H1 (cell line): ENCODE measurements around the gene DENND5B. TPM values are rescaled to one million over a fixed set of nuclear protein-coding genes. Genes with fewer than 3 reads are reported as not detected.

Source experiments
- CTCF ChIA-PET: fragments of 300-600 bp; sonication (Branson Sonifier 250); formaldehyde crosslinking; loops from one replicate; lab custom pipeline; 2021; ENCODE audit not compliant: partially characterized antibody; lab: Charles Lee
- POLR2A ChIA-PET: fragments of 300-600 bp; sonication (Branson Sonifier 250); formaldehyde crosslinking; loops from one replicate; lab custom pipeline; 2021; ENCODE audit warnings: inconsistent platforms; ENCODE audit not compliant: partially characterized antibody; lab: Charles Lee
- DNase-seq, 2 experiments: peaks; one replicate each; pipeline versions ENCODE4 v3.0.0 to v3.0.0-alpha.2; 2010 to 2022; ENCODE audit warnings: low spot score in 2 of 2, low read depth in 1 of 2, mixed read lengths in 1 of 2
- FAIRE-seq: peaks from 2 replicates; lab custom pipeline; 2011; peaks lifted over from hg19 to GRCh38; lab: Jason Lieb, UNC
- H2AFZ ChIP-seq: 2 replicates; pipeline ENCODE4 v1.8.1; 2012; ENCODE audit warnings: low read length, inconsistent platforms
- H2AK5ac ChIP-seq: 2 replicates; pipeline ENCODE4 v1.6.1; 2013; ENCODE audit warnings: low read depth, low read length
- H2BK120ac ChIP-seq: replicated peaks from 2 replicates; pipeline ENCODE3; 2013; ENCODE audit warnings: low read depth, low read length, inconsistent platforms
- H2BK12ac ChIP-seq: 2 replicates; pipeline ENCODE4 v1.6.1; 2013; ENCODE audit warnings: low read depth, low read length
- H2BK15ac ChIP-seq: 2 replicates; pipeline ENCODE4 v1.6.1; 2013; ENCODE audit warnings: low read length
- H2BK20ac ChIP-seq: 2 replicates; pipeline ENCODE4 v1.6.1; 2013; ENCODE audit warnings: low read length
- H2BK5ac ChIP-seq: 2 replicates; pipeline ENCODE4 v1.6.1; 2013; ENCODE audit warnings: low read depth, low read length
- H3K14ac ChIP-seq: 2 replicates; pipeline ENCODE4 v1.6.1; 2013; ENCODE audit warnings: inconsistent platforms; ENCODE audit not compliant: insufficient read length
- H3K18ac ChIP-seq: 2 replicates; pipeline ENCODE4 v1.6.1; 2013; ENCODE audit warnings: low read length; ENCODE audit errors: extremely low read depth
- H3K23ac ChIP-seq: 2 replicates; pipeline ENCODE4 v1.6.1; 2013; ENCODE audit warnings: inconsistent platforms; ENCODE audit not compliant: insufficient read length
- H3K23me2 ChIP-seq: 2 replicates; pipeline ENCODE4 v1.6.1; 2013; ENCODE audit warnings: low read depth, low read length
- H3K27ac ChIP-seq: 2 replicates; pipeline ENCODE4 v1.6.1; 2011; ENCODE audit warnings: low read depth, low read length, inconsistent platforms
- H3K27me3 ChIP-seq, 4 experiments: replicated peaks in 1 of 4; 1 replicate in 1 of 4; 2 replicates in 3 of 4; pipeline versions ENCODE4 v1.6.1 to v1.8.1; 2011 to 2013; ENCODE audit warnings: low read length in 3 of 4, mild to moderate bottlenecking in 3 of 4, inconsistent platforms in 2 of 4, mixed read lengths in 2 of 4, moderate library complexity in 1 of 4; ENCODE audit not compliant: control insufficient read depth in 3 of 4, insufficient read depth in 3 of 4; ENCODE audit errors: extremely low read depth in 1 of 4
- H3K36me3 ChIP-seq, 4 experiments: 2 replicates each; pipeline versions ENCODE4 v1.6.1 to v1.8.1; 2011 to 2013; ENCODE audit warnings: mild to moderate bottlenecking in 4 of 4, low read length in 3 of 4, moderate library complexity in 2 of 4, control low read depth in 1 of 4, inconsistent platforms in 1 of 4; ENCODE audit not compliant: insufficient read depth in 4 of 4, control insufficient read depth in 2 of 4
- H3K4ac ChIP-seq: replicated peaks from 2 replicates; pipeline ENCODE3; 2013; ENCODE audit warnings: low read length, low read depth, mixed read lengths, inconsistent platforms; ENCODE audit not compliant: insufficient read length
- H3K4me1 ChIP-seq, 4 experiments: replicated peaks in 1 of 4; 1 replicate in 1 of 4; 2 replicates in 3 of 4; pipeline versions ENCODE4 v1.6.1 to v1.8.1; 2011 to 2013; ENCODE audit warnings: low read length in 3 of 4, inconsistent platforms in 2 of 4, mixed read lengths in 1 of 4; ENCODE audit not compliant: insufficient read depth in 4 of 4, control insufficient read depth in 3 of 4
- H3K4me2 ChIP-seq, 2 experiments: 2 replicates each; pipeline versions ENCODE4 v1.6.1 to v1.8.1; 2011 to 2013; ENCODE audit warnings: low read depth in 2 of 2, low read length in 2 of 2, control low read depth in 1 of 2, inconsistent platforms in 1 of 2, mild to moderate bottlenecking in 1 of 2; ENCODE audit not compliant: insufficient read depth in 1 of 2
- H3K4me3 ChIP-seq, 4 experiments: fragments of 200-600, 300-600 bp in 1 of 4; sonication (generic), shearing (Covaris generic), sonication (Bioruptor Twin) in 1 of 4; 2 replicates each; pipeline versions ENCODE4 v1.5.1 to v1.8.1; 2011 to 2016; ENCODE audit warnings: low read length in 4 of 4, low read depth in 3 of 4, control low read depth in 2 of 4, inconsistent platforms in 2 of 4, mild to moderate bottlenecking in 2 of 4, mixed read lengths in 1 of 4, moderate library complexity in 1 of 4; ENCODE audit not compliant: insufficient read depth in 2 of 4; ENCODE audit errors: extremely low read depth in 1 of 4
- H3K56ac ChIP-seq: replicated peaks from 2 replicates; pipeline ENCODE3; 2013; ENCODE audit warnings: low read depth, mild to moderate bottlenecking, mixed read lengths, low read length, inconsistent platforms; ENCODE audit not compliant: insufficient read length
- H3K79me1 ChIP-seq: 2 replicates; pipeline ENCODE4 v1.6.1; 2013; ENCODE audit warnings: low read depth, low read length, control low read depth
- H3K79me2 ChIP-seq, 2 experiments: 2 replicates each; pipeline versions ENCODE4 v1.6.1 to v1.8.1; 2012 to 2013; ENCODE audit warnings: low read length in 2 of 2, mild to moderate bottlenecking in 2 of 2, inconsistent platforms in 1 of 2; ENCODE audit not compliant: insufficient read depth in 2 of 2, control insufficient read depth in 1 of 2
- H3K9ac ChIP-seq, 4 experiments: replicated peaks in 1 of 4; 1 replicate in 1 of 4; 2 replicates in 3 of 4; pipeline versions ENCODE4 v1.6.1 to v1.8.1; 2011 to 2013; ENCODE audit warnings: low read depth in 3 of 4, low read length in 3 of 4, control low read depth in 2 of 4, mild to moderate bottlenecking in 2 of 4, moderate library complexity in 2 of 4, inconsistent platforms in 1 of 4; ENCODE audit errors: extremely low read depth in 1 of 4
- H3K9me3 ChIP-seq, 2 experiments: 2 replicates each; pipeline versions ENCODE4 v1.6.1 to v1.8.1; 2012 to 2013; ENCODE audit warnings: mild to moderate bottlenecking in 2 of 2, moderate library complexity in 2 of 2, control low read depth in 1 of 2, inconsistent platforms in 1 of 2, low read depth in 1 of 2, low read length in 1 of 2, mixed read lengths in 1 of 2; ENCODE audit not compliant: insufficient read depth in 2 of 2
- H4K20me1 ChIP-seq, 2 experiments: replicated peaks in 1 of 2; 2 replicates each; pipeline versions ENCODE3 to v1.8.1; 2011 to 2013; ENCODE audit warnings: inconsistent platforms in 2 of 2, low read length in 2 of 2, mild to moderate bottlenecking in 1 of 2; ENCODE audit not compliant: insufficient read depth in 2 of 2, control insufficient read depth in 1 of 2
- H4K5ac ChIP-seq: 2 replicates; pipeline ENCODE4 v1.6.1; 2013; ENCODE audit warnings: low read length, low read depth, mixed read lengths, inconsistent platforms; ENCODE audit not compliant: insufficient read length
- H4K8ac ChIP-seq: 2 replicates; pipeline ENCODE4 v1.8.0; 2013; ENCODE audit warnings: mild to moderate bottlenecking, moderate library complexity, low read length, inconsistent platforms; ENCODE audit not compliant: insufficient read depth; ENCODE audit errors: extremely low read depth
- H4K91ac ChIP-seq: replicated peaks from 2 replicates; pipeline ENCODE3; 2013; ENCODE audit warnings: low read length, mixed read lengths, inconsistent platforms; ENCODE audit not compliant: insufficient read length
- ASH2L ChIP-seq: fragments of 200-600, 300-600 bp; sonication (generic); IDR thresholded peaks from one replicate; pipeline ENCODE4 v1.7.1; 2017; ENCODE audit warnings: low read length
- ATF3 ChIP-seq: IDR thresholded peaks from 2 replicates; pipeline ENCODE4 v1.6.1; 2011; ENCODE audit warnings: low read depth, mild to moderate bottlenecking, low read length; ENCODE audit not compliant: insufficient read depth
- BCL11A ChIP-seq, 2 experiments: IDR thresholded peaks; one replicate each; pipeline ENCODE4 v1.6.1; 2011; ENCODE audit warnings: low read depth in 2 of 2, low read length in 2 of 2, mild to moderate bottlenecking in 2 of 2
- CEBPB ChIP-seq: IDR thresholded peaks from 2 replicates; pipeline ENCODE4 v1.6.1; 2012; ENCODE audit warnings: low read depth, low read length
- EGR1 ChIP-seq: IDR thresholded peaks from 2 replicates; pipeline ENCODE4 v1.6.1; 2011; ENCODE audit warnings: low read depth, low read length, borderline replicate concordance
- GABPA ChIP-seq: IDR thresholded peaks from 2 replicates; pipeline ENCODE4 v1.6.1; 2011; ENCODE audit warnings: mild to moderate bottlenecking, low read length, moderate library complexity, borderline replicate concordance; ENCODE audit not compliant: insufficient read depth
- HDAC2 ChIP-seq, 2 experiments: fragments of 300-600 bp in 1 of 2; sonication (generic) in 1 of 2; IDR thresholded peaks; 2 replicates each; pipeline ENCODE4 v1.6.1; 2011 to 2012; ENCODE audit warnings: low read depth in 2 of 2, low read length in 2 of 2, mild to moderate bottlenecking in 2 of 2, moderate library complexity in 2 of 2, borderline replicate concordance in 1 of 2, inconsistent platforms in 1 of 2
- JUND ChIP-seq: IDR thresholded peaks from 2 replicates; pipeline ENCODE4 v1.6.1; 2011; ENCODE audit warnings: mild to moderate bottlenecking, improper control_type of control experiment, low read length
- SIRT6 ChIP-seq: IDR thresholded peaks from one replicate; pipeline ENCODE4 v1.7.1; 2012; ENCODE audit warnings: low read length, inconsistent platforms
- WGBS, 2 experiments: shearing (Covaris generic) in 1 of 2; methylation state at CpG; one replicate each; pipeline versions ENCODE4 v1.1.6 to v1.1.7; 2013 to 2015; ENCODE audit warnings: low lambda C conversion rate in 2 of 2, mixed read lengths in 2 of 2, inconsistent platforms in 1 of 2, low coverage in 1 of 2, missing lambda C conversion rate in 1 of 2; ENCODE audit not compliant: insufficient replicate concordance in 2 of 2, insufficient coverage in 1 of 2, insufficient read length in 1 of 2; ENCODE audit errors: extremely low coverage in 1 of 2, missing lambda C conversion rate in 1 of 2; 5-methylcytosine and 5-hydroxymethylcytosine counted together
- polyA plus RNA-seq, 7 experiments: library from polyadenylated mRNA; depleted of rRNA in 3 of 7; stranded (reverse) in 5 of 7; unstranded in 2 of 7; fragments of >200 nt in 5 of 7; fragments of 200-250 nt in 2 of 7; gene quantifications; 1 replicate in 5 of 7; 2 replicates in 1 of 7; 4 replicates in 1 of 7; pipeline versions ENCODE4 v1.2.1 to v1.2.3, GENCODE V29; 2011 to 2013; ENCODE audit warnings: missing spikeins in 2 of 7, mixed read lengths in 2 of 7
- total RNA-seq: library from RNA; stranded (reverse); fragmentation: NEBNext Ultra II Directional; extraction: Animal tissue kit (Norgen Biotek cat#: 25700); gene quantifications from 2 replicates; pipeline ENCODE4 v1.2.1, GENCODE V29; 2021

Gene DENND5B
- total and polyA plus RNA-seq, 2 of the 8 experiments (the other 6 are each of a cell fraction or from before 2014, with no cell fraction given), result 13.4 to 20.2 TPM

- TF ChIP-seq CEBPB (no peak), ATF3 (no peak), JUND (no peak), BCL11A (IDR thresholded peaks at IDR 0.05; ENCODE audit: low read depth in 2 of 2, low read length in 2 of 2) (no peak), GABPA (no peak), EGR1 (no peak), HDAC2 (IDR thresholded peaks at IDR 0.05; ENCODE audit: borderline replicate concordance in 1 of 2, low read depth in 2 of 2, low read length in 2 of 2) (no peak), ASH2L (no peak), SIRT6 (no peak)
- no peak overlapping the region for H2AFZ ChIP-seq
- no peak overlapping the region for H3K9ac ChIP-seq
- H2AK5ac ChIP-seq, result no peak overlapping the region
- H3K27ac ChIP-seq, result no peak overlapping the region
- H3K27me3 ChIP-seq, result no peaks in the 10 kb centered on the region
- no peaks in the 10 kb centered on the region for H3K79me1 ChIP-seq
- H3K4ac ChIP-seq, result no peak overlapping the region
- H3K18ac ChIP-seq, result no peak overlapping the region
- 89% methylated on average over 4 of the region's 4 CpGs; no CpG with 5 or more reads in 1 of the 2 experiments for WGBS, 2 experiments
- H3K23me2 ChIP-seq, result no peaks in the 10 kb centered on the region
- H4K5ac ChIP-seq, result no peak overlapping the region
- DNase-seq (no peak), FAIRE-seq (no peak)
- no peak overlapping the region for H3K4me3 ChIP-seq
- ChIA-PET POLR2A (no interaction called here), CTCF (no interaction called here)
- H3K14ac ChIP-seq, result no peak overlapping the region
- H3K9me3 ChIP-seq, result no peaks in the 10 kb centered on the region; a peak in 1 of 4 replicates
- no peak overlapping the region for H4K8ac ChIP-seq
- H2BK15ac ChIP-seq, result no peak overlapping the region
- H2BK12ac ChIP-seq, result no peak overlapping the region
- H2BK5ac ChIP-seq, result no peak overlapping the region
- H3K56ac ChIP-seq, result no peak overlapping the region
- no peak overlapping the region for H4K91ac ChIP-seq
- H3K79me2 ChIP-seq, result no peaks in the 10 kb centered on the region
- H3K36me3 ChIP-seq, result no peaks in the 10 kb centered on the region
- no peak overlapping the region for H2BK20ac ChIP-seq
- H3K23ac ChIP-seq, result no peak overlapping the region
- H3K4me2 ChIP-seq, result no peak overlapping the region
- H4K20me1 ChIP-seq, result peaks cover 0 to 1% of the 10 kb centered on the region in 2 experiments
- H3K4me1 ChIP-seq, result peaks cover 0 to 3% (median 0%) of the 10 kb centered on the region in 4 experiments; a peak in 2 of 7 replicates
- H2BK120ac ChIP-seq, result no peak overlapping the region
Measured at GRCh38 chr12:31460024-31460423, 130.9 kb downstream of the DENND5B start.
